NCI-H460 (cell line): ENCODE results near the gene ARID3A. TPM values are rescaled to one million over a fixed set of nuclear protein-coding genes. Genes with fewer than 3 reads are reported as not detected.
"Not testable (repeated sequence)": the region's sequence is repeated elsewhere in the genome, so short reads cannot be mapped to it uniquely, and the experiment has no call there.

ENCODE experiments used
- DNase-seq: peaks from one replicate; pipeline ENCODE4 v3.0.0-alpha.2; 2016; ENCODE audit warnings: low read depth; ENCODE audit errors: extremely low read depth
- total RNA-seq: library from RNA; depleted of rRNA; stranded (reverse); fragments of >200 nt; shearing (Covaris generic); gene quantifications from 2 replicates; pipeline ENCODE4 v1.2.3, GENCODE V29; 2014

Gene ARID3A
- total RNA-seq, 1 experiment from 2014 or later, result 5.4 TPM

GRCh38 chr19:1012334-1012733, 86.5 kb downstream of the ARID3A start:
- no peak for DNase-seq

GRCh38 chr19:1013218-1013617, 87.4 kb downstream of the ARID3A start:
- DNase-seq, result no peak

DNA sequence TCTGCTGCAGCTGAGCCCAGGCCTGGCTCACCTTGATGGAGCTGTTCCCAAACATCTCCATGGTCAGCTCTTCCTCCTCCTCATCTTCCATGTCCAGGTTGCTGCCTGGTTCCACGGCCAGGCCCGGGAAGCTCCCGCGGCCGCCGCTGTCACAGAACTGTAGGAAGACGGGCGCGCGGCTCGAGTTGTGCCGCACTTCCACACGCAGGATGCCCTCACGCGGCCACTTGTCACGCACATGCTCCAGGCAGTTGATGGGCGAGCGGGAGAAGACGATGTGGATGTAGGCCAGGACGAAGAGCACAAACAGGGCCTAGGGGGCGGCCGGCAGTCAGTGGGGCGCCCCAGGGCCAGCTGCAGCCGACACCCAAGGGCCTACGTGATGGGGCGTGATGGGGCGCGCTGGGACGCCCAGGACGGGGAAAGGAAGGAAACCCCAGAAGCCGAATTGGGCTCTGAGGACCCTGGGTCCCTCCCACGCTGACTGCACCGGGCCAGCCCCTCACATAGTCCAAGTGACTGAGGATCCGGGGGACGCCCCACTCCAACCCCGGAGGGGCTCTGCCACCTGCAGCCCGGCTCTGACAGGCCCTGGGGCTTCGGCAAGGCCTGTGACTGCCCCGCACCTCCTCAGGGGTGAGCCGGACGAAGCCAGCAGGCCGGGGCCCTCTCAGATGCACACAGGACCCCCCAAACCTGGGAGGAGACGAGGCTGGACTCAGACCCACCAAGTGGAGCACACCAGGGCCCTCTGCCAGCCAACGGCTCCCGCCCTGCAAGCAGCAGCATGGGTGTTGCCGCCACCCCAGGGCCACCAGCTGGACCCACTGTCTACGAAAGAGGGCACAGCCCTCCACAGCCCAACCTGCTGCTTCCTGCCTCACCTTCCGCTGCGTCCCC, 88.6 kb downstream of the ARID3A start:
- DNase-seq, result no peak

DNA sequence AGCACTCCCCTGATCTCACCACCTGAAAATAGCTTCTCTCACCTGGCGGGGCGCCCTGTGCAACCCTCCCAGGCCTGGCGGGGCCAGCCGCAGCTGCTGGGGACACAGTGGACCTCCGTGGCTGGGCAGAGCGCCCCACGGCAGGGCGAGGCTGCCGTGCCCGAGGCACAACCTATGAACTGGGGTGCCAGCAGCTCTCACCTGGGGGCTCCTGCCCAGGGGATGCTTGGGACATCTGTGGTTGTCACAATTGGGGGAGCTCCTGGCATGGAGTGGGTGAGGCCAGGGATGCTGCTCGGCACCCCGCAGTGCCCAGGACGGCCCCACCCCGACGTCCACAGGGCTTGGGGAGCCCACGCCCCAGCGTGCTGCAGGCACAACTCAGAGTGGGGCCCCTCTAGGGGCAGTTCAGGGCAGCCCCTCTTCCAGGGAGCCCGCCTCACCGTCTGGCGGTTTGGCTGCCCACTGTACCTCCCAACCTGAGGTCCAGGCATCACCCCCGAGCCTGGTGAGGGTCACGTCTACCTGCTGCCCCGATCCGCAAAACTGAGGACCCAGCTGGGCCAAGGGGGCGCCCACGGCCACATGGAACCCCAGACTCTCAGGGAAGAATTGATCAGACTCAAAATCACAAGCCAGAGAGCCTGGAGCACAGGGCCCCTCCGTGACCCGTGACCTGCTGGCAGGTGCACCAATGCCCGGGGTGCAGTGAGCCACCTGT, 89.4 kb downstream of the ARID3A start:
- no peak for DNase-seq

DNA sequence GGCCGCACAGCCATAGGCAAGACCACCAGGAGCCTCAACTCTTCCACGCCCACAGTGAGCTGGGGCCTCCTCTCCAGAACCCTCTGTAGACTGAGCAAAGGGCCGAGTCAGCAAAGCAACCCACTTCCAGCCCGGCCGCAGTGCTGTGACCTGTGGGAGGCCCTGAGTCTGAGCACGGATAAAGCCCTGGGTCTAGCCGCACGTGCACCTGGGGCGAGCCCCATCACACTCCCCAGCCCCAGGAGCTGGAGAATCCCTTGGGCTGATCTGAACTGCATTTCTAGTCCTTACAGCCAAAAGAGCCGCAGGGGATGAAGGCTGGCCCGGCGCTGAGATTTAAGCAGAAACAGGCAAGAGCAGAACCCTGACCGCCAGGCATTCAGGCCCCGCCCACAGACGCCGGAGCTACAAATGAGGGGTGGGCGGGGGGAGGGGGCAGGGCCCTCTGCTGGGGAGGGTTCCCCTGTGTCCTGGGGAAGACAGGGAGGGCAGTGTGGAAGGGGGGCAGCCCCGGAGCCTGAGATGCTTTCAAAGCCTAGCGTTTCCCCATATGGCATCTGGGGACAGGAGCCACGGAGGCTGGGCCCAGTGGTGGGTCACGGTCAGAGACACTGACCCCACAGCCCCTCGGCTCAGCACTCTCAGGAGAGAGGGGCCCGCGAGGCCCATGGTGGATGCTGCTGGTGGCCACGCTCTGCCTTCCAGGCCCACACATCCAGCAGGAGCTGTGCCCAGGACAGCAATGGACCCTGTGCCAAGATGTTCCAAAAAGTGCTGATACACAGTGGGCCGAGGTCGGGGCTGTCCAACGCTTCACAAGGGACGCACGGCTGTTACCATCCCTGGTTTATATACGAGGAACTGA, 90.2 kb downstream of the ARID3A start:
- DNase-seq, result no peak

- no peak for DNase-seq
Observed at GRCh38 chr19:1016647-1017114, 90.8 kb downstream of the ARID3A start.

DNA sequence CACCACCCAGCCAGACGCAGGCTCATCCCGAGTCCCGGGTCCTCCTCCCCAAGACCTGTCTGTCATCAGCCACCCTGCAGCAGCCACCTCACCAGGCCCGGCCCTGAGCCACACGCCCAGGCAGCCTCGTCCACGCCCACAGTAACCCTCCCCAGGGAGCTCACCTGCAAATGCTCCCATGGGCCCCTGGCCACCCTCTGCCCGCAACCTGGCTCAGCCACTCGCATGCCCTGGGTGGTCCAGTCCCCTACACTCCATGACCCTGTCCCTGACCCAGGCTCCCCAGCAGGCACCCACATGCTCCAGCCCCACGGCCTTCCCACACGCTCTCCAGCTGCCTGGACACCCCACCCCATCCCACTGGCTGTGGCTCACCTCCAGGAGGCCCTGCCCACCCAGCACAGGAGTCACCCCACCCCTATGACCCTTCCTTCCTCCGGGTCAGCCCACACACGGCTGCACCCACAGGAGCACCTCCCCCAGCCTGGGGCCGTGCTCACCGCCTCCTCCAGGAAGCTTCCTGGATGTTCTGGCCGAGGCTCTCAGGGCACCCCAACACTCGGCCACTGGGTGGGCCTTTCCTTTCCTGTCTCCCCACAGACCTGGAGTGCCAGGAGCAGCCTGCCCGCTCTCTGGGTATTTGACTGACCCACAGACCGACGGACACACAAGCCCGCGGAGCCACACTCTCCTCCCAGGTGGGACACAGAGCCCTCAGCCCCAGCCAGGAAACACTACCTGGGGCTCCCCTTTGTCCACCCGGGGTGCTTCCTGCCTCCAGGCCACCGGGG, 91.5 kb downstream of the ARID3A start:
- no peak for DNase-seq

DNA sequence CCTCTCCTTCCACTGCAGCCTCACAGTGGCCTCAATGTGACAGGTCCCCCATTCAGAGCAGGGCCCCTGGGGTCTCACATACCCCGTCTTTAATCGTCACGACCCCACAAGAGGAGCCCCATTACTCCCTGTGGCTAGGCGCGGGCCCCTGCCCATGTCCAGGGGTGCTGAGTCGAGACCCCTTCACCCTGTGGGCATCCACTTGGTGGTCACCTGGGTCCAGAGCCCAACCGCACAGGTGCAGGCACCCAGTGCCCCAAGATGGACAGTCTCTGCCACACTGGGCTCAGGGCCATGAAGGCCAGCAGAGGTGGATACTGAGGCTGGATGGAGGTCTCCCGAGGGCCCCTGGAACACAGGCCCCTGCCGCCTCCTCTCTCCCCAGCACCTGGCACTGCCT, 92.1 kb downstream of the ARID3A start:
- DNase-seq, result no peak

DNA sequence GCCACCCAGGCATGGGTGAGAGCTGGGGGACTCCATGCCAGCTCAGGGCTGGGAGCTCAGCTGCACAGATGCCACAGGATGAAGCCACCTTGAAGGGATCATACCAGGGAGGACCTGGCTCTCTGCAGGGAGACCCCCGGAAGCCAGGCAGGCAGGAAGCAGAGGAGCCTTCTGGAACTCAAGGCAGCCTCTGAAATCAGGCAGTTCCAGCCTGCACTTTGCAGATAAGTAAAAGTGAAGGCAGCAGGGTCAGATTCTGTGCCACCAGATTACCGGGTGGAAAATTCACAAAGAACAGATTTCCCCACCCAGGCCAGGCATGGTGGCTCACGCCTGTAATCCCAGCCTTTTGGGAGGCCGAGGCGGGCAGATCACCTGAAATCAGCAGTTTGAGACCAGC, 92.6 kb downstream of the ARID3A start:
- DNase-seq, result no peak

DNA sequence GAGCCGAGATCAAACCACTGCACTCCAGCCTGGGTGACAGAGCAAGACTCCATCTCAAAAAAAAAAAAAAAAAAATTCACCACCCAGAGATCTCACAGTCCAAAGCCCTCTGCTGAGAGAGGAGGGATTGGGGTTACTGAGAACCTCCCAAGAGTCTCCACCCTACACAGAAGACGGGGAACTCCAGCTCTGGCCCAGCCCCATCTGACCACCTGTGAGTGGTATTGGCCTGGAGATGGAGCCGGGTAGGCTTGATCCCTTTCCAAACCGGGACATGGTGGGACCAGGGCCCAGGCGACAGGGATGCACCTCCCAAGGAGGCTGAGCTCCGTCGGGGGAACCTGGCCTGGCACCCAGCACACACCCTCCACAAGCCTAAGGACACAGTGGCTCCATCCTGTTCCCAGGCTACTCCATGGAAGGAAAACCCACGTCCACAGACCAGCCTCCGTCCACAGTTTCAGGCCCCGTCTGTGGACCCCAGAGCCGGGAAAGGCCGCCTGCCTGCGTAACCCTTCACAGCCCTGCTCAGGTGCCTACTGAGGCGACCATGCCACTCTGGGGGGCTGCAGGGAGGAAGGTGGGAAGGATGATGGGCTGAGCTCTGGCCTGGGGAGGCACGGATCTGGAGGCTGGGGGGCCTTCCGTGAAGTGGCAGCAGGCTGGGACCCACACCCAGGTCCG, 93.2 kb downstream of the ARID3A start:
- DNase-seq, result no peak

GRCh38 chr19:1019616-1019961, 93.8 kb downstream of the ARID3A start:
- no peak for DNase-seq

GRCh38 chr19:1019980-1020867, 94.4 kb downstream of the ARID3A start:
- DNase-seq, result no peak

DNA sequence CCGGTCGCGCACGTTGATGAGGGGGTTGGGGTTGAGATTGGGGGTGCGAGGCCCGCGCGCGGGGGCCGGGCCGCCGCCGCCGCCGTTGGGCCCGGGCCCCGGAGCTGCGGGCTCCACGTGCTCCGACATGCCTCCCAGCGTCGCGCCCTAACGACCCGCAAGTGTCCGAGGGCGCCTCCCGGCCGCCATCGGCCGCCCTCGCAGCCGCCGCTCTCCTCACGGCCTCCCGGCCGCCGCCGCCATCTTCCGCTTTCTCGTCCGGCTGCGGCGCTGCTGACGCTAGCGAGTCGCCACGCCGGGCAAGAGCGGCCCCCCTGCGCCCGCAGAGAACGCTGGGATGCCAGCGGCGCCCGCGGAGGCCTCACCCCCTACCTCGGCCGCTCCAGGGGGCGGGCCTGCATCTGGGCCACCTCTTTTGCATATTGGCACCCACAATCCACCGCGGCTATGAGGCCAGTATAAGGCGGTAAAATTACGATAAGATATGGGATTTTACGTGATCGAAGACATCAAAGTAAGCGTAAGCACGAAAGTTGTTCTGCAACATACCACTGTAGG, 95.1 kb downstream of the ARID3A start, which contains the start of gene TMEM259:
Gene TMEM259, minus strand, starts transcription at position 256 of the 558 bp plus-strand sequence. Its CDS starts 127 bp downstream, at position 129.
- peak; percentile 95 for DNase-seq

GRCh38 chr19:1023883-1024188, 98.0 kb downstream of the ARID3A start:
- DNase-seq, result not testable (repeated sequence)

- DNase-seq, result not testable (repeated sequence)
Observed at GRCh38 chr19:1025080-1025479, 99.2 kb downstream of the ARID3A start.
